GM12874 (cell line): ENCODE measurements around the gene IGF1R.

ENCODE experiments used
- CTCF ChIP-seq: IDR thresholded peaks from 2 replicates; pipeline ENCODE4 v1.5.1; 2011; ENCODE audit warnings: low read depth, mild to moderate bottlenecking, control low read depth, low read length, moderate library complexity; ENCODE audit not compliant: insufficient read depth

Gene IGF1R

GRCh38 chr15:98935736-98936135 lies 287.4 kb downstream of the IGF1R start:
- TF ChIP-seq CTCF = no peak

GRCh38 chr15:98937413-98938104 lies 289.2 kb downstream of the IGF1R start:
- no peak for TF ChIP-seq CTCF

- TF ChIP-seq CTCF = no peak
These were observed 289.7 kb downstream of the IGF1R start for GRCh38 chr15:98938105-98938417.

GRCh38 chr15:98938799-98939198 lies 290.5 kb downstream of the IGF1R start:
- TF ChIP-seq CTCF = no peak

GRCh38 chr15:98939311-98940080 lies 291.2 kb downstream of the IGF1R start:
- TF ChIP-seq CTCF = no peak

GRCh38 chr15:98941595-98942255 lies 293.4 kb downstream of the IGF1R start:
- no peak for TF ChIP-seq CTCF

GRCh38 chr15:98942431-98942830 lies 294.1 kb downstream of the IGF1R start:
- no peak for TF ChIP-seq CTCF
